ENCODE results near the gene JMY.

DNA sequence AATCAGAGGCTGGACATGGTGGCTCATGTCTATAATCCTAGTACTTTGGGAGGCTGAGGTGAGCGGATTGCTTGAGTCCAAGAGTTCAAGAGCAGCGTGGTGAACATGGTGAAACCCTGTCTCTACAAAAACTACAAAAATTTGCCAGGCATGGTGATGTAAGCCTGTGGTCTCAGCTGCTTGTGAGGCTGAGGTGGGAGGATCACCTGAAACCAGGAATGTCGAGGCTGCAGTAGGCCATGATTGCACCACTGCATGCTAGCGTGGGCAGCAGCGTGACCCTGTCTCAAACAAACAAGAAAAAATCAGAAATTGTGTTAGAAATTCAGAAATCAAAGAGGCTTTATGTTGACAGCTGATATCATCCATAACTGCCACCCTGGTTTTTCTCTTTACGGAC lies 21.4 kb downstream of the JMY start:
- no peak for TF ChIP-seq EZH2 (IDR thresholded peaks at IDR 0.05; ENCODE audit: borderline replicate concordance, low read depth, low read length, poor library complexity, severe bottlenecking)
- TF ChIP-seq, protein P1, sequence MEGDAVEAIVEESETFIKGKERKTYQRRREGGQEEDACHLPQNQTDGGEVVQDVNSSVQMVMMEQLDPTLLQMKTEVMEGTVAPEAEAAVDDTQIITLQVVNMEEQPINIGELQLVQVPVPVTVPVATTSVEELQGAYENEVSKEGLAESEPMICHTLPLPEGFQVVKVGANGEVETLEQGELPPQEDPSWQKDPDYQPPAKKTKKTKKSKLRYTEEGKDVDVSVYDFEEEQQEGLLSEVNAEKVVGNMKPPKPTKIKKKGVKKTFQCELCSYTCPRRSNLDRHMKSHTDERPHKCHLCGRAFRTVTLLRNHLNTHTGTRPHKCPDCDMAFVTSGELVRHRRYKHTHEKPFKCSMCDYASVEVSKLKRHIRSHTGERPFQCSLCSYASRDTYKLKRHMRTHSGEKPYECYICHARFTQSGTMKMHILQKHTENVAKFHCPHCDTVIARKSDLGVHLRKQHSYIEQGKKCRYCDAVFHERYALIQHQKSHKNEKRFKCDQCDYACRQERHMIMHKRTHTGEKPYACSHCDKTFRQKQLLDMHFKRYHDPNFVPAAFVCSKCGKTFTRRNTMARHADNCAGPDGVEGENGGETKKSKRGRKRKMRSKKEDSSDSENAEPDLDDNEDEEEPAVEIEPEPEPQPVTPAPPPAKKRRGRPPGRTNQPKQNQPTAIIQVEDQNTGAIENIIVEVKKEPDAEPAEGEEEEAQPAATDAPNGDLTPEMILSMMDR (conservative IDR thresholded peaks at IDR 0.05; ENCODE audit: low read depth, low read length): no peak

Measured in A673 (cell line).